GM12892 (cell line): Measurements from ENCODE around the gene C2CD5.
"Not testable (repeated sequence)": the region's sequence is repeated elsewhere in the genome, so short reads cannot be mapped to it uniquely, and the experiment has no call there.

ENCODE experiments used
- DNase-seq: peaks from one replicate; pipeline ENCODE4 v3.0.0; 2011; ENCODE audit not compliant: insufficient read length
- FAIRE-seq: peaks from 2 replicates; lab custom pipeline; 2011; peaks lifted over from hg19 to GRCh38; lab: Jason Lieb, UNC
- POLR2A ChIP-seq: IDR thresholded peaks from 2 replicates; pipeline ENCODE4 v1.6.1; 2011; ENCODE audit warnings: low read depth, low read length, control low read depth
- POLR2AphosphoS5 ChIP-seq: IDR thresholded peaks from 2 replicates; pipeline ENCODE4 v1.6.1; 2011; ENCODE audit warnings: low read depth, low read length, control low read depth
- TAF1 ChIP-seq: IDR thresholded peaks from 2 replicates; pipeline ENCODE4 v1.6.1; 2011; ENCODE audit warnings: low read depth, mild to moderate bottlenecking, control low read depth, low read length, borderline replicate concordance

The C2CD5 gene

DNA sequence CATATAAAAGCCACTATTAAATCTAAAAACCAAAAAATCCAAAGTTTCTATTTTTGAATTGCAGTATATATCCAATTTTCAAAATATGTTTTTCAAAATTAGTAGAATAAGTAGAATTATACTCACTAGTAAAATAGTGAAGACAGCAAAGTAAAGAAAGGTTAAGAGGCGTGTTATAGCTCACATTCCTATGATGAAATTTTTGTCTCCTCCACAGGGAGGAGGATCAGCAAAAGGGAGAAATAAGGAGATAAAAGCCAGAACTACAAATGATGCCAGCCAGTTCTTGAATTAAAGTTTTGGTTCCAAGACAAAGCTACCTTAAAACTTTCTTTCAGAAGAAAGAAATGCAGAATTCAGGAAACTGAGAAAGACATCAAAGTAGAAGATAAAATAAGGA lies 50.0 kb downstream of the C2CD5 start:
- FAIRE-seq (no peak), DNase-seq (no peak)
- no peak for TF ChIP-seq TAF1
- no peak for TF ChIP-seq POLR2A
- no peak for TF ChIP-seq POLR2AphosphoS5

DNA sequence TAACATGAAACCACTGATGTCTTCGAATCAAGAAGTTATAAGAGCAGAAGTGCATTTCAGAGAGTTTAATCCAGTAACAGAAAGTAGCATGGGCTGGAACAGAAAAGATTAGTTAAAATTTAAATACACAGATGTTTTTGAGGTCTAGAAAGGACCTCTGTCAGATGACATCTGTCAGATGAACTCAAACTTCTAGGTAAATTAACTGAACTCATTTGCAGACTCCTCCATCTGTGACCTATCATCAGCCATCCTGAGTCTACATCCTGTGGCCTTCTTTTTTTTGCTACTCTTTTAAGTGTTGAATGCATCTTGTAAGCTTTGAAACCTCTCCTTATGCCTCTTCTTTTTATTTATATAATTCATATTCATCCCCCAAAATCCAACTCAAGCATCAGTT lies 53.3 kb downstream of the C2CD5 start:
- TF ChIP-seq TAF1 (no peak), POLR2A (no peak), POLR2AphosphoS5 (no peak)
- FAIRE-seq (no peak), DNase-seq (no peak)

DNA sequence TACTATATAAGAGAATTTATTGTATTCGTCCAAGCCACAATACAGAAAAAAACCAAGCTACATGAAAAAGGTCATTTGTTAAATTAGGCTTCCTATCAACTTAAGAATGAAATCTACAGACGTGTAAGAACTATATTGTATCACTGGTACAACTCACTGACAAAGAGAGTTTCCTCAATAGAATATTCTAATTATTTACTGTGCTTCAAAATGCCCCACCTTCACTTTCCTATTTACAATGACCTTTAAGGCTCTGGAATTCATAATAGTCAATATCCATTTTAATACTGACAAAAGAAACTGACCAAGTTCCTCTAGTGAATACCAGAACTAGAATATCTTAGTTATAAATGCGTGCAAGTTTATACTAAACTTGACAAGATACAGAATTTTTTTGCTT lies 55.9 kb downstream of the C2CD5 start:
- DNase-seq (no peak), FAIRE-seq (no peak)
- TF ChIP-seq POLR2A (no peak), POLR2AphosphoS5 (no peak), TAF1 (no peak)

DNA sequence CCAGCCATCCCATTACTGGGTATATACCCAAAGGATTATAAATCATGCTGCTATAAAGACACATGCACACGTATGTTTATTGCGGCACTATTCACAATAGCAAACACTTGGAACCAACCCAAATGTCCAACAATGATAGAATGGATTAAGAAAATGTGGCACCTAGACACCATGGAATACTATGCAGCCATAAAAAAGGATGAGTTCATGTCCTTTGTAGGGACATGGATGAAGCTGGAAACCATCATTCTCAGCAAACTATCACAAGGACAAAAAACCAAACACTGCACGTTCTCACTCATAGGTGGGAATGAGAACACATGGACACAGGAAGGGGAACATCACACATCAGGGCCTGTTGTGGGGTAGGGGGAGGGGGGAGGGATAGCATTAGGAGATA lies 56.7 kb downstream of the C2CD5 start:
- DNase-seq, FAIRE-seq: not testable (repeated sequence)

DNA sequence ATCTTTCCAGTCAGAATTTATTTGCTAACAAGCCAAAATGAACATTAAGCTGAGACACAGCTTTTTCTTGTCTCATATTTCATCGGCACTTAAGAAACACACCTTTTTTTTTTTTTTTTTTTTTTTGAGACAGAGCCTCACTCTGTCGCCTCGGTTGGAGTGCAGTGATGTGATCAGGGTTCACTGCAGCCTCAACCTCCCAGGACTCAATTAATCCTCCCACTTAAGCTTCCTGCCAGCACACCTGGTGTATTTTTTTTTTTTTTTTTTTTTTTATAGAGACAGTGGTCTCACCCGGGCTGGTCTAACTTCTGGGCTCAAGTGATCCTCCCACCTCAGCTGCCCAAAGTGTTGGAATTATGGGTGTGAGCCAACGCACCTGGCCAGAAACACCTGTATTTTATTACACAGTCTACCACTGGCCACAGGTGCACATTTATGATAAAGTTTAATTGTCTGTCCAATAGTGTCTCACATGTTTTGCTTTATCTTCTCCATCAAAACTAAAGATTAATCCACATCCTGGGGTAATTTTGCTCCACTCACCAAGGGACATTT lies 62.7 kb downstream of the C2CD5 start:
- FAIRE-seq, result no peak
- TF ChIP-seq POLR2A (no peak), TAF1 (no peak), POLR2AphosphoS5 (no peak)
- no peak for DNase-seq

DNA sequence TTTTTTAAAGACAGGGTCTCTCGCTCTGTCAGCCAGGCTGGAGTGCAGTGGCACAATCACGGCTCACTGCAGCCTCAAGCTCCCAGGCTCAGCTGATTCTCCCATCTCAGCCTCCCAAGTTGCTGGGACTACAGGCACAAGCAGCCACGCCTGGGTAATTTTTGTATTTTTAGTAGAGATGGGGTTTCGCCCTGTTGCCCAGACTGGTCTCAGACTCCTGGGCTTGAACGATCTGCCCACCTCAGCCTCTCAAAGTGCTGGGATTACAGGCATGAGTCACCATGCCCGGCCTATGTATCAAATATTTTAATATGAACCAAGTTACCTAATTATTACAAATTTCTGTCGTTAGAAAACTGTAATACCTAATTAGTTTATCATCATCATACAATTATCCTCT lies 63.5 kb downstream of the C2CD5 start:
- DNase-seq, FAIRE-seq: not testable (repeated sequence)

DNA sequence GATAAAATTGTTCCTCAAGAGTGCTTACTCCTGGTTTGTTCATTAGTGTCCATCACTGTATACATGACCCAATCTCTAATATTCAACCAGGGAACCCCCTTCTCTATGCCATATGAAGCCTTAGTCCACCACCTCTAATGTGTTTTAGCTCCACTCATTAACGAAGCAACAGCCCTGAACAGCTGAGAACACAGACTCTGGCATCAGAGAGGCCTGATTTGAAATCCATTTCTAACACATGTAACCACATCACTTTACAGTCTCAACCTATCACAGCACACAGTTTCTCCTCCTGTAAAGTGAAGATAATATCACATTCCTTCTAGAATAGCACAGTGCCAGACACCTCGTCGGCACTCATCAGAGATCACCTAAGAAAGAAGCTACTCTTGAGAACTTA lies 64.3 kb downstream of the C2CD5 start:
- DNase-seq, result no peak
- FAIRE-seq, result no peak
- no peak for TF ChIP-seq POLR2A
- TF ChIP-seq TAF1, result no peak
- TF ChIP-seq POLR2AphosphoS5, result no peak

DNA sequence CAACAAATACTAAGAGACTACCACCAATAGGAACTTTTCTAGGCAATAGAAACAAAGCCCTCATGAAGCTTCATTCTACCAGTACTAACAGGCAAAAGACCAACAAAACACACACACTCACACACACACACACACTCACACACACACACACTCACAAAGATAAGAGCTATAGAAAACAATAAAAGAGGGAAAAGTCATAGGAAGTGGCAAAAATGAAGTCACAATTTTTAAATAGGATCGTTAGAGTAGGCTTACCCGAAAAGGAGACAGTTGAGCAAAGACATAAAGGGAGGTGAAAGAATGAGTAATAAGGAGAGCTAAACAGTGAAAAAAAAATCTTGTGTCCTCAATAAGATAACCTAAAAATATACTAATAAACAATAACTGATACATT lies 66.5 kb downstream of the C2CD5 start:
- FAIRE-seq, result peak; percentile 61
- no peak for DNase-seq
- TF ChIP-seq POLR2A (no peak), TAF1 (no peak), POLR2AphosphoS5 (no peak)

DNA sequence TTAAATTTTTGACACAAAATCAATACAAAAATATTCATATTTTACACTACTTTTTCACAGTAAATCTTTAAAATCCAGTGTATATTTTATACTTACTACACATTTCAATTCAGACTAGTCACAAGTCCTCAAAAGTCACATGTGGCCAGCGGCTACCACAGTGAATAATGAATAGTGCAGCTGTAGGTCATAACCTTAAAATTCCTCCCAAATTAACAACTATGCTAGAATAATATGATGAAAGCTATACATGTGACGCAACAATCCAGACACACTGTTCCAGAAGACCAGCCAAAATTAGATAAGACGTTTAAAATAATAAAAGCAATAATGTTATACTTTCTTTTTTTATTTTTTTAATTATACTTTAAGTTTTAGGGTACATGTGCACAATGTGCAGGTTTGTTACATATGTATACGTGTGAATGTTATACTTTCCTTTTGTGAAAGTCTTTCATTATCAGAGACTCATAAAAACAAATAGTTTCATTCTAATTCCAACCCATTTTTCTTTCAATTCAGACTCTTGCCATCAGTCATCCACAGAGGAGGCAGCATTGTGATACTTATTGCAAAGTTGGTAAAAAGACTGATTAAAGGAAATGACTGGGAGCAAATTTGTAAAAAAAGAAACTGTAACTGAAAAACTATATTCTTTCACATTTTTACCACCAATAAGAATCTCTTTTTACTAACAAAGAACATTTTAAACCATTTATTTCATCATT lies 67.0 kb downstream of the C2CD5 start:
- DNase-seq (no peak), FAIRE-seq (no peak)
- no peak for TF ChIP-seq TAF1
- TF ChIP-seq POLR2AphosphoS5, result no peak
- TF ChIP-seq POLR2A, result no peak

DNA sequence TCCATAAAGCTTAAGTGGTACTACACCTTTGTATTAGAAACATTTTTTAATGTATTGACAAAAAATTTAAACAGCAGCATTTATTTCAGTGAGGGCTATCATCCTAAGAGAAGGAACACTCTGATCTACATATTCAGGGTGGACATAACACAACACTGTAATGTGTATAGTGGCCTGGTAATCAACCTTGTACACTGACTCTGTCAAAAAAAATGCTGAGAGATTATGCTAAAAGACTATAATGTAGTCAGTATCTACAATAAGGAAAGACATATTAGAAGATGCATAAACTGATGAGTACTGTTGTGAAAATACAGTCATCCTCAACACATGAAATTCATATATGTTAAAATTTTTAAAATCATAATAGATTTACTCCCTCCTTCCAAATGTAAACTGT lies 68.2 kb downstream of the C2CD5 start:
- TF ChIP-seq POLR2AphosphoS5, result no peak
- TF ChIP-seq POLR2A, result no peak
- no peak for TF ChIP-seq TAF1
- DNase-seq (no peak), FAIRE-seq (no peak)

DNA sequence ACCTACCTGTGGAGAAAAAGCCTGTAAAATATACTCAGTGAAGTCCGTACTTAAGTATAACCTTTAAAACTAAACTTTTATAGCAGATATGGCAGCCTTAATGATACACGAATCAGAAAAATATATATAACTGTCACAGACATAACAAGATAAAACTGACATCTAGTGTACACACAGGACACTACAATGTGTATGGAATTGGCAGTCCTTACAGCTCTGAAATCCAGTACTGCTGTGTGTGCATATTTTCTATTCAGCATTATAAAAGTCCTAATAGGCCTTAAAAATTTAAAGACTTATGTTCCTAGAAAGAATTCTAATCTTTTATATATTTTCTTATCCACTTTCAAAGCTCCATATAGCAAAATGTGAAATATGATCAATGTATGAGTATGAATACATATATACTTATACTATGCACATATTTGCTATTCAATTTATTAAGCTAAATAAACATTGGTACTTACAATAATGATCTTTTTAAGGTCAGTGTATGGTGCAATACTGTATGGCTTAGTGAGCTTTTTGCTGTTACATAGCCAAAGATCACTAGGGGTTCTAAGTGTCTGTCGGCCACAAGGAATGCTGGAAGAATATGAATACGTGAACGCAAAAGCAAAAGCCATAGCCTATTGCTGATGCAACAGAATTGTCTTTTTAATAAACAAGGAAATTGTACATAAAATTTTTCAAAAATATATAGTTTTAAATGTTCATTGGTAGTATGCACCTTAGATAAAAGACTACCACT lies 69.2 kb downstream of the C2CD5 start:
- DNase-seq (no peak), FAIRE-seq (no peak)
- TF ChIP-seq TAF1 (no peak), POLR2AphosphoS5 (no peak), POLR2A (no peak)

DNA sequence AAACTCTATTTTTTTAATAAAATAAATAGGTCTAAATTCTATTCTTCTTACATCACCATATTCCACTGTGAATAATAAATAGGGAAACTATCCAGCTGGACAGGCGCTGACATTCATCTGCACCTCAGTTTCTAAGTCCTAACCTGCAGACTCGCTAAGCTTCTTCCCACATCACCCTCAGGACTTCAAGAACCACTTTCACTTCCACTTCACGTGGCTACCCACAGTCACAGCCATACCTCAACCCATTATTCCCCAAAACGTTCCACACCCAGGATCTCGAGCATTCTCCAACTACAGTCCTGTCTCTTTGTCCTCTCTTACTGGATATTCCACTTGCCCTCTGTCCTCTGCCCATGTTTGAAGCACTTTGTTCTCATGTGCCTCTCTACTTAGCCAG lies 71.1 kb downstream of the C2CD5 start:
- peak; percentile 69 for FAIRE-seq
- DNase-seq, result no peak
- TF ChIP-seq TAF1 (no peak), POLR2AphosphoS5 (no peak), POLR2A (no peak)
